SK-N-SH (cell line): Measurements from ENCODE around the gene ZNF214.

Experiments used
- CTCF ChIP-seq: fragments of 200-600 bp; sonication (generic); IDR thresholded peaks from 2 replicates; pipeline ENCODE4 v1.6.1; 2017; ENCODE audit warnings: antibody characterized with exemption, mild to moderate bottlenecking, moderate library complexity
- EP300 ChIP-seq, 2 experiments: IDR thresholded peaks; 2 replicates each; pipeline versions ENCODE4 v1.4.0 to v1.6.1; 2012; ENCODE audit warnings: borderline replicate concordance in 1 of 2, low read depth in 1 of 2, low read length in 1 of 2
- FOSL2 ChIP-seq: IDR thresholded peaks from 2 replicates; pipeline ENCODE4 v1.4.0; 2012; ENCODE audit warnings: low read depth, mild to moderate bottlenecking, moderate library complexity, borderline replicate concordance
- FOXJ3 ChIP-seq: sonication (generic); formaldehyde crosslinking; IDR thresholded peaks from 2 replicates; pipeline ENCODE4 v1.5.1; 2020; ENCODE audit warnings: mild to moderate bottlenecking, missing genetic modification reagents
- GABPA ChIP-seq: IDR thresholded peaks from 2 replicates; pipeline ENCODE4 v1.4.0; 2012; ENCODE audit warnings: low read depth, mild to moderate bottlenecking
- GATA2 ChIP-seq: sonication (generic); formaldehyde crosslinking; IDR thresholded peaks from 2 replicates; pipeline ENCODE4 v1.5.0; 2020; ENCODE audit warnings: mild to moderate bottlenecking, missing genetic modification reagents
- POLR2AphosphoS5 ChIP-seq: IDR thresholded peaks from 2 replicates; pipeline ENCODE4 v1.6.1; 2012; ENCODE audit warnings: low read depth, low read length
- REST ChIP-seq: IDR thresholded peaks from 2 replicates; pipeline ENCODE4 v1.6.1; 2012; ENCODE audit warnings: mild to moderate bottlenecking, low read depth, low read length, moderate library complexity
- SMC3 ChIP-seq: IDR thresholded peaks from 2 replicates; pipeline ENCODE4 v1.6.1; 2012; ENCODE audit warnings: low read depth, low read length, improper control_type of control experiment

DNA sequence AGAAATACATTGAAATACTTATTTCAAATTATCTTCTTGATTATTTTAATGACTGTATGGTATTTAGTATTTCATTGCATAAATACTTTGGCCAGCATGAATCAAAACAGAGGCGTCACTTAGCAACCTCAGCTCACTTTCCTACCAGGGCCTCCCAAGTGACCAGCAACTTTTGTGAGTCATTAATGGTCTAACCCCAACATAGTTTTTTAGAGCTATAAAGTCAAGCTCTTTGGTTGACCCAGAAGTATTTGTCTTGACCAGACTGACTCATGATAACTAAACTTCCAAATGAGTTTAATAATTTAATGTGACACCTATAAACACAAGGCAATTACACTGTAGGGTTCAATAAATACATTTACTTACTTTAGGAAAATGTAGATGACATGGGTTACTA lies 40.7 kb upstream of the ZNF214 start:
- TF ChIP-seq CTCF (no peak), EP300 (IDR thresholded peaks at IDR 0.05; ENCODE audit: borderline replicate concordance in 1 of 2, low read depth in 1 of 2, low read length in 1 of 2) (no peak), FOSL2 (no peak), POLR2AphosphoS5 (no peak), SMC3 (no peak), GABPA (no peak), REST (no peak), FOXJ3 (CRISPR knock-in tag) (no peak), GATA2 (no peak)
